Hepatic stellate cell (primary cell): ENCODE results near the gene ALDH3A1.

ENCODE experiments used
- DNase-seq: peaks from one replicate; pipeline ENCODE4 v3.0.0; 2011; ENCODE audit warnings: low spot score

Gene ALDH3A1

GRCh38 chr17:19718613-19719354, 29.3 kb downstream of the ALDH3A1 start:
- no peak for DNase-seq

GRCh38 chr17:19718041-19718612, 30.0 kb downstream of the ALDH3A1 start:
- no peak for DNase-seq

- DNase-seq, result no peak
These were observed 30.6 kb downstream of the ALDH3A1 start for GRCh38 chr17:19717411-19717908.

GRCh38 chr17:19717031-19717360, 31.1 kb downstream of the ALDH3A1 start:
- DNase-seq, result no peak

- no peak for DNase-seq
These were observed 31.7 kb downstream of the ALDH3A1 start, which contains the start of gene SLC47A2 for GRCh38 chr17:19716108-19717030. Gene SLC47A2, minus strand, starts transcription at chr17:19716584. Its CDS starts 29 bp downstream, at chr17:19716555.

- no peak for DNase-seq
These were observed 33.3 kb downstream of the ALDH3A1 start for GRCh38 chr17:19714542-19715411.

GRCh38 chr17:19713901-19714361, 34.2 kb downstream of the ALDH3A1 start:
- no peak for DNase-seq

GRCh38 chr17:19713462-19713861, 34.6 kb downstream of the ALDH3A1 start:
- no peak for DNase-seq

GRCh38 chr17:19712436-19713004, 35.6 kb downstream of the ALDH3A1 start:
- no peak for DNase-seq

GRCh38 chr17:19709841-19710240, 38.3 kb downstream of the ALDH3A1 start:
- DNase-seq, result peak; percentile 3

GRCh38 chr17:19708431-19709175, 39.5 kb downstream of the ALDH3A1 start:
- DNase-seq, result peak; percentile 6

- peak; percentile 3 for DNase-seq
These were observed 40.3 kb downstream of the ALDH3A1 start for GRCh38 chr17:19707728-19708221.

- DNase-seq, result peak; percentile 6
These were observed 41.0 kb downstream of the ALDH3A1 start for GRCh38 chr17:19706791-19707727.

- peak; percentile 7 for DNase-seq
These were observed 42.0 kb downstream of the ALDH3A1 start for GRCh38 chr17:19705771-19706770.

GRCh38 chr17:19705201-19705600, 42.9 kb downstream of the ALDH3A1 start:
- DNase-seq, result peak; percentile 6

- peak; percentile 6 for DNase-seq
These were observed 44.1 kb downstream of the ALDH3A1 start for GRCh38 chr17:19703828-19704613.
